ENCODE data around the gene OR4D11. TPM values are rescaled to one million over a fixed set of nuclear protein-coding genes. Genes with fewer than 3 reads are reported as not detected.
"Not testable (repeated sequence)": the region's sequence is repeated elsewhere in the genome, so short reads cannot be mapped to it uniquely, and the experiment has no call there.

OR4D11 gene
- total and polyA plus RNA-seq, 7 donors: not detected

DNA sequence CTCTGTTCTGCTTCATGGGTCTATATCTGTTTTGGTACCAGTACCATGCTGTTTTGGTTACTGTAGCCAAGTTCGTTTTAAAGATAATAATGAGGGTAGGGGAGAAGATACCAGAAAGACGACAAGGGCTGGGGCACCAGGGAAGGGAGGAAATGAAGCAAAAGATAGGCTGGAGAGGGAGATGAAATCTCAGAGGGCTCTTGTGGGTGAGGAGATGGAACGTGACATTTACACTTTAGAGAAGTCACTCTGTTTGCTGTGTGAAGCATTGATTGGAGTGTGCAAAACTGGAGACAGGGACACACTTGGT, 41.4 kb downstream of the OR4D11 start:
- no peak overlapping the region for H3K4me3 ChIP-seq
- 80 to 91% (median 86%) methylated on average over 3 of the region's 3 CpGs for WGBS, 3 donors
- ATAC-seq: no peak
- H3K36me3 ChIP-seq (ENCODE audit: insufficient read depth in 1 of 2, low read depth in 1 of 2): no peaks in the 10 kb centered on the region
- H3K27ac ChIP-seq: no peak overlapping the region
- DNase-seq: no peak
- no peaks in the 10 kb centered on the region for H3K27me3 ChIP-seq (ENCODE audit: insufficient read depth in 3 of 3, low read length in 2 of 3)
- intact Hi-C loops (cut with DNase I): no loop called here
- H3K9me3 ChIP-seq: no peaks in the 10 kb centered on the region
- H3K4me1 ChIP-seq: no peaks in the 10 kb centered on the region
- TF ChIP-seq, protein P1, sequence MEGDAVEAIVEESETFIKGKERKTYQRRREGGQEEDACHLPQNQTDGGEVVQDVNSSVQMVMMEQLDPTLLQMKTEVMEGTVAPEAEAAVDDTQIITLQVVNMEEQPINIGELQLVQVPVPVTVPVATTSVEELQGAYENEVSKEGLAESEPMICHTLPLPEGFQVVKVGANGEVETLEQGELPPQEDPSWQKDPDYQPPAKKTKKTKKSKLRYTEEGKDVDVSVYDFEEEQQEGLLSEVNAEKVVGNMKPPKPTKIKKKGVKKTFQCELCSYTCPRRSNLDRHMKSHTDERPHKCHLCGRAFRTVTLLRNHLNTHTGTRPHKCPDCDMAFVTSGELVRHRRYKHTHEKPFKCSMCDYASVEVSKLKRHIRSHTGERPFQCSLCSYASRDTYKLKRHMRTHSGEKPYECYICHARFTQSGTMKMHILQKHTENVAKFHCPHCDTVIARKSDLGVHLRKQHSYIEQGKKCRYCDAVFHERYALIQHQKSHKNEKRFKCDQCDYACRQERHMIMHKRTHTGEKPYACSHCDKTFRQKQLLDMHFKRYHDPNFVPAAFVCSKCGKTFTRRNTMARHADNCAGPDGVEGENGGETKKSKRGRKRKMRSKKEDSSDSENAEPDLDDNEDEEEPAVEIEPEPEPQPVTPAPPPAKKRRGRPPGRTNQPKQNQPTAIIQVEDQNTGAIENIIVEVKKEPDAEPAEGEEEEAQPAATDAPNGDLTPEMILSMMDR (IDR thresholded peaks at IDR 0.05): no peak

DNA sequence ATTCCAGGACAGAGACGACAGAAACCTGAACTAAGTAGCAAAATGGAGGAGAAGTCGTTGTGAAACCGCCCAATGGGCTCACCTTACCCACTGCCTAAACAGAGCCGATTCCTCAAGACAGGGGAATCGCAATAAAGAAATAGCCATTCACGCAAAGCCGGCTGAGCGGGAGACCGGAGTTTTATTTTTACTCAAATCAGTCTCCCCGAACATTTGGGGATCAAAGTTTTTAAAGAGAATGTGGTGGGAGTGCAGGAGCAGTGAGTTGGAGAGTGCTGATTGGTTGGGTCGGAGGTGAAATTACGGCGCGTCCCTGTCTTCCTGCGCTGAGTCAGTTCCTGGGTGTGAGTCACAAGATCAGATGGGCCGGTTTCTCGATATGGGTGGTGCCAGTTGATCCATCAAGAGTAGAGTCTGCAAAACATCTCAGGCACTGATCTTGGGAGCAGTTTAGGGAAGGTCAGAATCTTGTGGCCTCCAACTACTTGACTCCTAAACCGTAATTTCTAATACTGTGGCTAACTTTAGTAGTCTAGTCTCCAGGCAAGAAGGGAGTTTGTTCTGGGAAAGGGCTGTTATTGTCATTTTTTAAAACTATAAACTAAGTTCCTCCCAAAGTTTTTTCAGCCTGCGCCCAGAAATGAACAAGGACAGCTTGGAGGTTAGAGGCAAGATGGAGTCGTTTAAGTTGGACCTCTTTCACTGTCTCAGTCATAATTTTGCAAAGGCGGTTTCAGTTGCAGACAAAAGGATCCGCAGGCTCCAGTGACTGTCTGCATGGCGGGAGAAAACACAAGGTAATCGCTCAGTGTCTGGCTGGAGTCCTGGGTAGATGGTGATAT, 42.0 kb downstream of the OR4D11 start:
- Histone ChIP-seq H3K27ac (no peak overlapping the region), H3K27me3 (ENCODE audit: insufficient read depth in 3 of 3, low read length in 2 of 3) (no peaks in the 10 kb centered on the region), H3K36me3 (ENCODE audit: insufficient read depth in 1 of 2, low read depth in 1 of 2) (no peaks in the 10 kb centered on the region), H3K4me3 (no peak overlapping the region), H3K4me1 (no peaks in the 10 kb centered on the region), H3K9me3 (no peaks in the 10 kb centered on the region)
- ATAC-seq: no peak
- intact Hi-C loops (cut with DNase I): no loop called here
- no peak for DNase-seq
- TF ChIP-seq, protein P1 (IDR thresholded peaks at IDR 0.05): no peak
- 91 to 92% (median 92%) methylated on average over 24 of the region's 24 CpGs for WGBS, 3 donors

DNA sequence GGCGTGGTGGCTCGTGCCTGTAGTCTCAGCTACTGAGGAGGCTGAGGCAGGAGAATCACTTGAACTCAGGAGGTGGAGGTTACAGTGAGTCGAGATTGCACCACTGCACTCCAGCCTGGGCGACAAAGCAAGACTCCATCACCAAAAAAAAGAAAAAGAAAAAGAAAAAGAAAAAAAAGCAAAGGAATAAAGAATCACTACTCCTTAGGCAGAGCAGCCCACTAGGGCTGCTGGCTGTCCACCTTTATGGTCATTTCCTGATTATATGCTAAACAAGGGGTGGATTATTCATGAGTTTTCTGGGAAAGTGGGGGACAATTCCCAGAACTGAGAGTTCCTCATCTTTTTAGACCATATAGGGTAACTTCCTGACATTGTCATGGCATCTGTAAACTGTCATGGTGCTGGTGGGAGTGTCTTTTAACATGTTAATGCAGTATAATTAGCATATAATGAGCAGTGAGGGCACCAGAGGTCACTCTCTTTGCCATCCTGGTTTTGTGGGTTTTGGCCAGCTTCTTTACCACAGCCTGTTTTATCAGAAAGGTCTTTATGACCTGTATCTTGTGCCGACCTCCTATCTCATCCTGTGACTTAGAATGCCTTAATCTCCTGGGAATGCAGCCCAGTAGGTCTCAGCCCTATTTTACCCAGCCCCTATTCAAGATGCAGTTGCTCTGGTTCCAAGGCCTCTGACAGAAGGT, 44.4 kb downstream of the OR4D11 start:
- H3K27me3 ChIP-seq (ENCODE audit: insufficient read depth in 3 of 3, low read length in 2 of 3); H3K27ac ChIP-seq; H3K36me3 ChIP-seq (ENCODE audit: insufficient read depth in 1 of 2, low read depth in 1 of 2); H3K9me3 ChIP-seq; H3K4me1 ChIP-seq; DNase-seq; H3K4me3 ChIP-seq; ATAC-seq; intact Hi-C loops (cut with DNase I): not testable (repeated sequence)
- WGBS, 3 donors: 72 to 82% (median 75%) methylated on average over 5 of the region's 5 CpGs

- intact Hi-C loops (cut with DNase I): no loop called here
- DNase-seq (no peak), ATAC-seq (no peak)
- Histone ChIP-seq H3K4me3 (no peak overlapping the region), H3K27me3 (ENCODE audit: insufficient read depth in 3 of 3, low read length in 2 of 3) (no peaks in the 10 kb centered on the region), H3K9me3 (no peaks in the 10 kb centered on the region), H3K36me3 (ENCODE audit: insufficient read depth in 1 of 2, low read depth in 1 of 2) (no peaks in the 10 kb centered on the region), H3K27ac (no peak overlapping the region), H3K4me1 (no peaks in the 10 kb centered on the region)
- TF ChIP-seq, protein P1 (IDR thresholded peaks at IDR 0.05): no peak
- 98 to 100% (median 99%) methylated on average over 5 of the region's 5 CpGs for WGBS, 3 donors
Observed at GRCh38 chr11:59548309-59548656, 44.9 kb downstream of the OR4D11 start.

DNA sequence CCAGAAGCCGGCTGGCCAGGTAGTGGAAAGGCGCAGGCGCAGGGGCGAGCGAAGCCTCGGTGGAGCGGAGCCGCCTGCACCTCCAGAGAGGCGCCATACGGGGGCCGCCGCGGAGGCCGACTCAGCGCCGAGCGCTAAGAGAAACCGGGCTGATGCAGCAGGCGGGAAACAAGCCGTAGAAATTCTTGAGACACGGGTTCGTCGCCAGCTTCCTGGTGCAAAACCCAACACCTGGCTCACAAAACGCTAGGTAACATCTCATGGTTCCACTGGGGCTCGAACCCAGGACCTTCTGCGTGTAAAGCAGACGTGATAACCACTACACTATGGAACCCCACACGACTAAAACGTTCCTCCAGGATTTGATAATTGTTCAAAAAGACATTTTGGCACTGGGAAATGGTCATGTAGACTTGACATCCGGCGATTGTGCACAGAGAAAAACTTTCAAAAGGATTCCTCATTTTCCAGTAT, 47.0 kb downstream of the OR4D11 start:
- Histone ChIP-seq H3K4me1 (no peaks in the 10 kb centered on the region), H3K27ac (peak overlapping the region; percentile 87), H3K9me3 (no peaks in the 10 kb centered on the region), H3K36me3 (ENCODE audit: insufficient read depth in 1 of 2, low read depth in 1 of 2) (no peaks in the 10 kb centered on the region), H3K4me3 (peak overlapping the region; percentile 66), H3K27me3 (ENCODE audit: insufficient read depth in 3 of 3, low read length in 2 of 3) (no peaks in the 10 kb centered on the region)
- intact Hi-C loops (cut with DNase I): loop anchor here in 1 of 2 donors (5.0 kb wide), 1 partner anchor 117 kb away; the partner anchor contains the start of gene PATL1
- ATAC-seq (peak; percentile 87 to 89 (median 88)), DNase-seq (peak; percentile 80 to 84)
- WGBS, 3 donors: 0 to 2% (median 1%) methylated on average over 31 of the region's 31 CpGs
- TF ChIP-seq, protein P1 (IDR thresholded peaks at IDR 0.05): peak; percentile 51

Data from psoas muscle (tissue), 8 donors.